ENCODE results near the gene NPRL2.

Gene NPRL2

DNA sequence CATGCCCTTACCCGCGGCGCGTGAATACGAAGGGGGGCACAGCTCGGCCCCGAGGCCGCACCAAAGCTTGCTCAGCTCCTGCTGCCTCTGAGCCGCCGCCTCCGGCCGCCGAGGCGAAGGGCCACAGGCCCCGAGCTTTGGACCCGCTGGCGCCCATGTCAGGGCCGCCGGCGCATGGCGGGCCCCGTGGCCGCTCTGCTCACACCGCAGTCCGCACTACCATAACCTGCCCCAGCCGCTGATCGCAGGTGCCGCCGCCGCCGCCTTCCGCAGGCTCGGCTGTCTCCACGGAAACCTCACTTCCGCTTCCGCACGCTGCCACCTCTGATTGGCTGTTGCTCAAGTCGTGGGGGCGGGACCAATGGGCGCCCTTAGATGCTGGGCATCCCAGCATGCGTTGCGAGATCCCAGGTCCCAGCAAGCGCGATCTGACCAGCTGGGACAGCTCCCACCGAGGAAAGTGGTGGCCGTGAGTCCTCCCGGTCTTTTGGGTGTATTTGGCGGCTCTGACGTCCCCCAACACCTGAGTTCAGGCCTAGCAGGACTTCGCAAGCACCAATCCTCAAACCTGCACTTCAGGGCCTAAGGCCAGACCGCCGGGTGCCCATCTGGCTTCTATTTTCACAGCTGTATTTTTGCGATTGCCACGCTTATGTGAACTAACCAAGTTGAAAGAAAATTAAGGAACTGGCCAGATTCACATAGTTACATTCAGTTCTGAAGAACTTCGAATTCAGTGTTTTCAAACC is 22.5 kb downstream of the NPRL2 start, which contains the start of gene TUSC2:
Gene TUSC2 (minus strand): TSS at position 281 of the 749 bp plus-strand sequence. CDS start 124 bp downstream, at position 157.
- peak; percentile 89 for DNase-seq (ENCODE audit: low read depth, low spot score)

DNA sequence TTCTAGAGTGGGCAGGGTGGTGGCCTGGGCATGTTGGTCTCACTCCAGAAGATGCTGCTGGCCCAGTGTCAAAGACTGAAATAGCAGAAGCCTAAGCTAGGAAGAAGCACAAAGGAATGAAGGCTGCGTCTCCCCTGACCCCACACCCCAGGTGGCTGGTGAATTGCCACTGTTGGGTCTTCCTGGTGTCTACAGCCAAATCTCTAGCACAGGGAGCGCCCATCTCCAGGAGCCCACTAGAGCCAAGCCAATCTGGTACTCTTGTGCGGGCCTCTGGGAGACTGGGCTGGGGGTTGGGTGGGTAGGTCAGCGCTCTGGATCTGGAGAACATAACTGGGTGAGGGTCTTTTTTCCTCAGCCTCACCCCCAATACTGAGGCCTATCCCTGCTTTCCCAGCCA is 23.4 kb downstream of the NPRL2 start:
- DNase-seq (ENCODE audit: low read depth, low spot score) = no peak

DNA sequence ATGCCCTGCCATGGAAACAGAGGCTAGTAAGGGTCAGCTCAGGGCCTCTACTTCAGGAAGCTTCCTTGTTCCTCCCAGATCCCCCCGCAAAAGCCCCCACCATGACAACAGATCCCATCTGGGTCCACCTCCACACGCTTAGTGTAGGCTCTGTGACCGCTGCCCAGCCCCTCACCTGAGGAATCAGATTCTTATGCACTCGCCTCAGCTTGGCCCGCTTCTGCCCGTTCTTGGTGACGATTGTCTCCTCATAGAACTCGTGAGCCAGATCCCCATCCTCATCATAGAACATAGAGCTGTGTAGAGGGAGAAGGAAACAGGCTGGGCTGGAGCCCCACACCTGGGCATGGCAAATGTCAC is 24.4 kb downstream of the NPRL2 start:
- DNase-seq (ENCODE audit: low read depth, low spot score) = no peak

DNA sequence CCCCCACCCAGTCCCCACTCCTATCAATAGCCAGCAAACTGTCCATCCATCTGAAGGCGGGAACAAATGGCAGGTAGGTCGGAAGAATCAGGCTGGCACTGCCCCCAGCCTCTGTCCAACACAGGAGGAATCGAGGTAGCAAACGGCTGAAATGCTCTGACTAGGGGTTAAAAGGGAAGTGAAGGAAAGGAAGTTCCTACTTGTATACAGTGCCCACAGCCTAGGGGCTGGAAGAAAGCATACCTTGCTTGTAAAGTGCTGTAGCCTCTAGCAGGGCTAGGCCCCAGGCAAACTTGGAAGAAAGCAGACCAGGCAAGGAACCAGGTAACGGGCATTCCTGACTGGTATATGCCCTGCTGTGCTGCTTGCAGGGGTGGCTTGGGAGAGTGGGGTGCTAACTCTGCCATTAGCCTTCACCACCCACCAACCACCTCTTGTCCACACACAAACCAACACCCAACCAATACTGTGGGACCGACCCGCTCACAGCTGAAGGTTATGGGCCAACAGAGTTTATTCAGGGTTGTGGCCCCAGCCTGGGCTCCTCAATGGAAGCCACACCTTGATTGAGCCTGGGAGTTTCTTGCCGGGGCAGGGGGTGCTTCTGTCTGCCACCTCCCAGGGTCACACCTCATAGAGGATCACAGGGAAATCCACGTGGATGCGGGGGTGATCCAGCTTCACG is 24.9 kb downstream of the NPRL2 start:
- no peak for DNase-seq (ENCODE audit: low read depth, low spot score)

DNA sequence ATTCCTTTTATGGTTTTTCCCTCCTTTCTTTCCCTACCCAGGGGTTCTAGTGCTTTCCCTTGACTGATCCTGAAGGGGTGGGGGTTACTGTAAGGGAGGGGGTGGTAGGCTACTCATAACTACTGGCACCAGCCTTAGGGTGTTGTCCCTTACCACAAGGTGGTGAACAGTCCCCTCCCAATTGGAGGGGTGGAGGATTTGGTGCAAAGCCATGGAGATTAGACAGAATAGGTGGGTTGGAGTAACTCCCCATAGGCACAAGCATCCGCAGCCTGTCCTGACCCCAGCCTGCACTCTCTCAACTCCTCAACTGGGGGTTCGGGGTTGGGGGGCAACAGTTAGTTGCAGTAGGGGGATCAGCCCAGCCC is 25.5 kb downstream of the NPRL2 start:
- no peak for DNase-seq (ENCODE audit: low read depth, low spot score)

DNA sequence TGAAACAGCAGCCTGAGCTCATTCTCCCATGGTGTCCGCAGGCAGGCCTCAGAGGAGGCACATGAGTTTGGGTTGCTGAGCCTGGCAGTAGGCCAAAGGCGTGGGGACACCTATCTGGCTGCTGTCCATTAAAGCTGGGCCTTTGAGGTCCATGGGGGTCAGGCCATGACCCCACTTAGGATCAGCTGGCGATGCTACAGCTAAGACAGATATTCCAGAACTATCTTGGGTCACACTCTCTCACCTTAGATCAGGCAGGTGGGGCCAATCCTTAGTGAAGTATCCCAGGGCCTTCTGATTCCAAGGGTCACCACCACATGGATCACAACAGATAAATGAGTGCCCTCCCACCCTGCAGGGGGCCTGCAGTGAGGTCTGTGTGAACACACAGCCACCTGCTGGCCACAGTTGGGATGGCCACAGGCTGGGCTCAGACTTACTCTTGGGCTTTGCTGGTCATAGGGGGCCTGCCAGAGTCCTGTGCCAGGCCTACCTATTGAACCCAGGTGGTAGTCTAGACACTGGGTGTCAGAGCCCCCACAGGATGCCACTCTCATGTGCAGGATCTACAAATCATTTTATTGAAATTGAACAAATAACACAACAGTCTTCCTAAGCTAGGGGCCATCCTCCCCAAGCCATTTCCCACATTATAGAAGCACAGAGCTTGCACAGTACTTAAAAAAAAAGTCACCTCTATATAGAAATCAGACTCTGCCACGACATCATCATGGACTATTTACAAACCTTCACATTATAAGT is 26.0 kb downstream of the NPRL2 start:
- DNase-seq (ENCODE audit: low read depth, low spot score) = no peak

DNA sequence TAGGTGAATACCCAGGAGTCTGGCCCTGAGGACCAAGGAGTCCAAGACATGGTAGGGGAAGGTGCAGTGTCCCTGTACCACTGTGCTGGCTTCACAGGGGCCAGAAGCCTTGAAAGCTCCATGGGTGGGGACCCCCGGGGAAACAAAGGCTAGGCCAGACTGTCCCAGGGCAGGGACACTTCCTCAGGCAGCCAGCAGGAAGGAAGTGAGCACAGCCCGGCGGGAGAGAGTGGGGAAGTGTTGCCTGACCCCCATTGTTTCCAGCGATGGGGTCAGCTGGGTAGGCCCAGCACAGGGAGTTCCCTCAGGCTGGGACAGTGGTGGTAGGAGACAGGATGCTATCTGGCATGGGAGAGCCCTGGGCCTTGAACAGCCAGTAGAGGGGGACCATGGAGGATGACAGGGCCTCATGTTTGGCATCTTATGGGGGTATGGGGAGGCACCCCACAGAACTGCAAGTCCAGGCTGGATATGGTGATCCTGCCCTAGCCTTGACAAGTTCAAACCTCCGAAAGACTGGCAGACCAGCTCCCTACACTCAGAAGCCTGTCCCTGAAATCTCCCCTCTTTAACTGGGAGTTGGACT is 26.9 kb downstream of the NPRL2 start:
- no peak for DNase-seq (ENCODE audit: low read depth, low spot score)

DNA sequence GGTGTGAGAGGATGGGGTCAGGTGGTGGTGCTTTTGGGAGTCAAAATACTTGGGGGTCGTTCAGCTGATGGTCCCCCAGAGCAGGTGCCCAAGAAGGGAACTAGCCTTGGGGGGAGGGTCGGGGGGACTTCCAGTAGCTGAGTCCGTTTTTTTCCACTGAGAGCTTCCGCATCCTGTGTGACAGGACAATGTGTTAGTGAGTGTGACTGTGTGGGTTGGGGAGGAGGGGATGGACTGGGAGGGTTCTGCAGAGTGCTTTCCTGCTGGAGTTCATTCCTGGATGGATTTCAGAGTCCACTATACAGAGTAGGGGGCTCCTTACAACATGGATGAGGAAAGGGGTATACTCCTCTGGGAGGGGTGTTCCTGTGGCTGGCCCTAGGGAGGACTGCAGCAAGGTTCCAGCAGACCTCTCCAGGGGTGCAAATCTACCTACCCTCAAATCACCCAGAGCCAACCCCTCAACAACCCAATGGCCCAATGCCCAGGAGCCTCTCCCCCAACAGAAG is 27.4 kb downstream of the NPRL2 start:
- DNase-seq (ENCODE audit: low read depth, low spot score) = no peak

DNA sequence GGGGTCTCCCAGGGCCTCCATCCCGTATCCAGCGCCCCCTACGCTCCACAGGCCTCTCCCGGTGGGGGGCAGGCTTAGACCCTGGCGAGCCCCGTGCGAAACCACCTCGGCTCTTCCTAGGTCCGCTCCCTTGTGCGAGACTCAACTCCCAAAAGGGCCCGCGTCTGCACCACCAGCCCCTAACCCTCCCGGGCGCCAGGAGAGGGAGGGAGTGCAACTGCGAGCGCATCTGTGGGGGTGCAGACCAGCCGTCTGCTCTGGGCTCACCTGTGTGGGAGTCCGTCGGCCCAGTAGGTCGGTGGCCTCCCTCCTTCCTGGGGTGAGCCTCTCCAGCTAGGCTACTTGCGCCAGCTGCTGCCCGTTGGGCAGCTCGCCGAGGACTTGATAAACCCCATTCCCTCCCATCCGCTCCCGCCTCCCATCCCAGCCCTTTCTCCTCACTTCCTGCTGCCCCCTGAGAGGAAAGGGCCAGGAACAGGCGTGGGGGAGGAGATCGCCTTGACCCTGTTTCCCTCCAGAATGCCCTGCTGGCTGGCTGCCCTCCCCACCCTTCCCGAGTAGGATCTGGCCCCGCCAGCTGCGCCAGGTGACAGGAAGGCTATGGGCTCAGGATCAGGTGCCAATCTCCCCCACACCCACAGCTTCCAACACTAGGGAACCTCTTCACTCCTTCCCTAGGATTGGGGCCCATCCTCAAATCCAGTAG is 28.0 kb downstream of the NPRL2 start, which contains the start of gene HYAL2:
Gene HYAL2 (minus strand): TSS at position 360 of the 706 bp plus-strand sequence. CDS start 2,256 bp downstream, outside the sequence.
- no peak for DNase-seq (ENCODE audit: low read depth, low spot score)

DNA sequence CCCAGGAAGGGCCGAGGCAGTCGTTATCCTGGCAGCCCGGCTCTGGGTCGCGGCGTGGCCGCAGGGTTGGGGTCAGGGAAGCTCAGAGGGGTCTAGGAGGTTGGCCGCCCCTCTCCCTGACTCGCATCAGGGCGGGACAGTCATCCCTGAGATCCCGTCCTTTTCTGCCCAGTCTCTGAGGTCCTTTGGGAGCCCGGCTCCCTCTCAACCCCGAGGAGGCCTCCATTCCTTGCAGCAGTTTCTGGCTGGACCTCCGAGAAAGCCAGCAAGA is 28.5 kb downstream of the NPRL2 start:
- no peak for DNase-seq (ENCODE audit: low read depth, low spot score)

DNA sequence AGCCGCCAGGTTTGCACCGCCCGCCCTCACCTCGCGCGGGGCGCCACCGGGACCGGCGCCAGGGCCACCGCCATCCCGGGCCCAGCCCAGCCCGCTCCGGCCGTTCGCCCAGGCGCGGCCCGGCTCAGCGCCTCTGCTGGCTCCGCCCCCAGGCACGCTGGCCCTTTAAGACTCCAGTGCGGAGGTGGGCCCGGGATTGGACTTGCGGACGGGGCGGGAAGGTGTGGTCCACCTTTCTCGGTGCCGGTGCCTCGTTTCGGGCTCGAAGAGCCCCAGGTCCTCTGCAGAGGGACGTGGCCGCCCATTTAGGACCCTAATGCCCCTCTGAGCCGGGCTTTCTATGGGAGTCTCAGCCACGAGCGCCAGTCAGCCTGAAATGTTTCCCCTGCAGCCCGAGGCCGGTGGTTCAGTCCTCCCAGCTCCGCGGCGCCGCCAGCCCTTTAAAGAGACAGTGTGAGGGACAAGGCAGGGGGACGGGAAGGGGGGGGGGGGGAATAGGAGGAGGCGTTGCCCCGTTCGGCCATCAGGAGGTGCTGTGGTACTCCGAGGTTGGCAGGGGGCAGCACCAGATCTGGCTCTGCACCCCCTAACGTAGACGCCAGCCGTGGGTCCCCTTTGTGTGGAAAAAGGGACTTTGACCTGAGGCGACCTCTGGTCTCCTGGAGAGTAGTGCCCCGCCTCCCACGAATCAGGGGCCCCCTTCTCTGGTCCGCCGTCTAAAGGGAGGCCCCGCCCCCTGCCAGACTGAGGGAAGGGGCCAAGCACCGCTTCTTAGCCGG is 29.1 kb downstream of the NPRL2 start:
- peak; percentile 65 for DNase-seq (ENCODE audit: low read depth, low spot score)

DNA sequence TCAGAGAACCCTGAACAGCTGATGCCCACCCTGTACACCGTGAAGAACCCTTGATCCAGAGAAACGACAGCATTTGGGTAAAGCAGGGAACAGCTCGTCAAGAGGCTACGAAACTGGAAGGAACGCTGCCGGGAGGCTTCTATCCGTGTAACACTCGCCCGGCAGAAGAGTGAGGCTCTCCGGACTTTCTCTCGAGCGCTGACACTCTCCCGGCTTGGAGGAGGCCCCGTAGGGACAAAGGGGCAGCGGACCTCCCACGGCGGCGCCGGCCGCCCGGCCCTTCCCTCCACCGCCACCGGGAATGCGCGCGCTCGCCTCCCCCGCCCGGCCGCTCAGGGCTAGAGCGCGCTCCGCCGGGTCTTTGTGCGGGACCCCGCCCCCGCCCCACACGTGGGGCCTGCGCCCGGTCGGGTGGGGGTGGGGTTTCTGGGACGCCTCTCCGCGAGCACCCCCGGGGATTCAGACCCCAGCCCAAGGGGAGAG is 29.7 kb downstream of the NPRL2 start:
- DNase-seq (ENCODE audit: low read depth, low spot score) = no peak

DNA sequence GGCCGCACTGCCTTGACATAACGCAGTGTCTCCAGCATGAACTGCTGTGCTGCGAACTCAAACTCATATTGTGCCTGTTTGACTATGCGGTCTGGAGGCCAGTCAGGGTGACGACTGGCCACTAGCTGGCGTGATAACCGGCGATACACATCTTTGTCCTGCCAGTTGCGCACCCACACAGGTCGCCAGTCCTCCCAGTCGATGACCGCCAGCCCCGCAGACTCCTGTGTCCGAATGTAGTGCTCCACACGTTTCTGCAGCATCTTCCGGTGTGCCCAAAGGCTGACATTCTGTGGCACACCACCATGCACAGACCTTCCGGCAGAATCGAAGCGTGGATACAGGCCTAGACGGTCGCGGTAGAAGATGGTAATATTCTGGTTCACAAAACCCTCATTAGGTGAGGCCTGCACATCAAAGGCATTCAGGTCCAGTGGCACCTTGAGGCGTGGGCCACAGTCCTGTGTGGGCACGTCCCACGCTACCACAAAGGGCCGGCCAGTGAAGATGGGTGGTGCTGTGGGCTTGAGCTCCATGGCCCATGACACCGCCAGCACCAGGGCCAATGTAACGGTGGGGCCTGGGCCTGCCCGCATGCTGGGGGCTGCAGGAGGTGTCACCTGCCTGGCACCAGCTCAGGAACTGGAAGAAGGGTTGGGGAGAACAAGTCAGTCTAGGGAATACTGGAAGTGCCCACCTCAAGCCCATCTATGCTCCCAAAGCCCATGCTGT is 30.5 kb downstream of the NPRL2 start:
- no peak for DNase-seq (ENCODE audit: low read depth, low spot score)

DNA sequence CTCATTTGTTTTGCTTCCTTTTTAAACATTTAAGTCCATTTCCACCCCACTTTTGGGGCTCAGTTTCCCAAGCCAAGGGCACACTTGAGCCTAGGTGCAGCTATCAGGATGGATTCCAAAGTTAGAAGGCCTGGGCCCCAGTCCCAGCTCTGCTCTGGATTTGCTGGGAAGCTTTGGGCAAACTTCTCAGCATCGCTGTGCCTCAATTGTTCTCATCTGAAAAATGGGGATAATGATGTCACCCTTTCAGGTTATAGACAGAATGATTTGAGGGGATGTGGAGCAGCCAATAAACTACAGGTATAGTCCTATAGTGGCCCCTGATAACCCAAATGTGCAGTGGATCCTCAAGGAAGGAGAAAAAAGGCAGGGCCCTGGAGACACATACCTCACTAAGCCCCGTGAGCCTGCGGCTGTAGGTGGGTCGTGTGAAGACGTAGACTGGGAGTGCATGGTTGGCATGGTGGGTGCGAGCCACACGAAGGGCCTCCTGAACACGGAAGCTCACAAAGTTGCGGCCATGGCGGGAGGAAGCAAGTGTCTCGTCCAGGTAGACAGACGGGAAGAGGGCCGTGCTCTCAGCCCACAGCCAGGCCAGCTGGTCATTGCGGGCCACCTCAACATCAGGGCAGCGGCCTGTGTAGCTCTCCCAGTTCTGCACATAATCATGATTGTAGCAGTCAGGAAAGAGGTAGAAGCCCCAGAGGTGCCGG is 31.2 kb downstream of the NPRL2 start:
- DNase-seq (ENCODE audit: low read depth, low spot score) = no peak

DNA sequence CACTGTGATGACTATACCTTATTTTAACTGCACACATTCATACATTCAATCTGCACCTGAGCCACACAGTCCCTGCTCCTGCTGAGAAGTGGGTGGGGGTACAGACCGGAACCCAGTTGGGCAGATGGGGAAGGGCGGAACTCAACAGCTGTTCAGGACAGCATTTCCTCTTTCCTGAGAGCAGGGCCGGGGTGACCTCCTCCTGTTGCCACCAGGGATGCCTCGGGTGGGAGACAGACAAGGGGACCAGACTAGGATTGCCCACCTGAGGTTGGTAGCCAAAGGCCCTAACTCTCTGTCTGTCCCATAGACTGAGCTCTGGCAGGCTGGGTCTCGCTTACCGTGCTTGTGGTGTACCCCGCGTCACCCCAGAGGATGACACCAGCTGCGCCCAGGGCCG is 32.0 kb downstream of the NPRL2 start:
- no peak for DNase-seq (ENCODE audit: low read depth, low spot score)

DNA sequence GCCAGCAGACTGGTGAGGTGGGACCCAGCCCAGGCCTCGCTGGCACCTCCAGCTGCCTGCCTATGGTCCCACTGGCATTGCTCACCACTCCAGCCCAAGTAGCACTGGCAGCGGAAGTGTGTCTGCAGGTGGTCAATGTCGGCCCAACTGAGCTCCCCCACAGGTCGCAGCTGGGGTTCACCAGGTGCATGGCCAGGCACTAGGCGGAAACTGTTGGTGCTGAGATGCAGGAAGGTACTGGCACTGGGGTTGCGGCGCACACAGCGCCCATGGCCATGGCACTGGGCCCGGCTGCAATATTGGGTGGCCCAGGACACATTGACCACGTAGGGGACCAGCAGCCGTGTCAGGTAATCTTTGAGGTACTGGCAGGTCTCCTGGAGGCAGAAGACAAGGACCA is 32.4 kb downstream of the NPRL2 start:
- DNase-seq (ENCODE audit: low read depth, low spot score) = no peak

DNA sequence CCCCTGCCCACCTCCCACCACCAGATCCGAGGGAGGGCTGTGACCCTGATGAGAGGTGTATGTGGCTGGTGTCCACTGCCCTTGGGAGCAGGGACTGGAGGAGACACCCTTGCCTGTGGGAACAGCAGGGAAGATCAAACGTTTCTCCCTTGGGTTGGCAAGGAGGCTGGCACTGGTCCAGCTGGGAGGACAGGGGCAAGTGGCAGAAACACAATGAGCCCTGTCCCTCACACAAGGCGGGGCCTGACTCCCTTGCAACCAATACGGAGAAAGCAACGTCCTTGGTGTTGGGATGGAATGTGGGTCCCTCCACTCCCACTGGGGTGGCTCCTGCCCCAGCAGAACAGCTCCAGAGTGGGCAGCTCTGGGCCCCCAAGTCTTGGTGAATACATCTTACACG is 33.3 kb downstream of the NPRL2 start:
- no peak for DNase-seq (ENCODE audit: low read depth, low spot score)

DNA sequence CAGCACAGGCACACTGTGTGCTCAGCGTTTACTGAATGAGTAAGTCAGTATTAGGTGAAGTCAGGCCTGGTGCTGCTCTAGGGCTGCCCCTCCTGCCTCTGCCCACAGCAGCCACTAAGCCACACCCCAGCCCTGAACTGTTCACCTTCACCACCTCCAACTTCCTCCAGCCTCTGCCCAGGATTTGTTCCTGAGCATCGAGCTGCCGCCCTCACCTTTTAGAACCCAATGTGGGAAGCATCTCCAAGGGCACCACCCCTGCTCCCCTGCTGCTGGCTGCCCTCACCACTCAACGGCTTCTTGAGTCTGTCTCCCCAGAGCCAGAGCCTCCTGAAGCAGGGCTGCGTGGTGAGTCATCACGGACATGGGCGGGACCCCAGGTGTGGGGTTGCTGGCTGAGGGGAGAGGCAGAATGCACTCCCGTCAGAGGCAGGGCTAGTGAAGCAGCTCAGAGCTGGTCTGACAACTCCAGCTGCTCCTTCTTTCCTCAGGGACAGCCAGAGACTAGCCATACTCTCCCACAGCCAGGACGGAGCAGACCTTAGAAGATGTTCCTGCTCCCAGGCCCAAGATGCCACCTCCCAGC is 33.8 kb downstream of the NPRL2 start:
- DNase-seq (ENCODE audit: low read depth, low spot score) = no peak

DNA sequence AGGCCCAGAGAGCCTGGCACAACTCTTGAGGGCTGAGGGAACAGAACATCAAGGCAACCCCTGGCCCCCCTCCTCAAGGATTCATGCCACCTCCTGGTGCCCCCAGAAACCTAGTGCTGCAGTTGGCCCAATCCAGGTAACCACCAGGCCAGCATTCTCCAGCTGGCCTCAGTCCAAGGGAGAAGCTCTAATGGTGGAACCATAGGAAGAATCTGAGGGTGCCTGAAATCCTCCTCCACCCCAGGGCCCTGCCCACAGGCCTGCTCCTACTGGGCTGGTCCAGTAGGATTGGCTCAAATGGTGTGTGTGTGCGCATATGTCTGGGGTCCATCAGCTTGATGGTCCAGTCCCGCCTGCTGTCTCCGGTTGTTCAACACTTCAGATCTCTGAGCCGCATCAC is 35.8 kb downstream of the NPRL2 start:
- DNase-seq (ENCODE audit: low read depth, low spot score) = no peak
